NOMO-1 treated with dmso at 0.1 percent for 144 hours (cell line): ENCODE measurements around the gene AOC1.
"Not testable (repeated sequence)": the region's sequence is repeated elsewhere in the genome, so short reads cannot be mapped to it uniquely, and the experiment has no call there.

ENCODE experiments used
- DNase-seq: peaks from one replicate; lab custom pipeline; 2025; ENCODE audit not compliant: unreplicated experiment; lab: John Stamatoyannopoulos, UW

The AOC1 gene

GRCh38 chr7:150852371-150852905, at the start of gene AOC1:
AOC1 (plus strand) TSS chr7:150852517; CDS start chr7:150856471, 3,954 bp downstream.
- peak; percentile 44 for DNase-seq

GRCh38 chr7:150803161-150803860, 49.0 kb upstream of the AOC1 start:
- no peak for DNase-seq

GRCh38 chr7:150804802-150805201, 47.5 kb upstream of the AOC1 start:
- DNase-seq = no peak

GRCh38 chr7:150805864-150806263, 46.5 kb upstream of the AOC1 start:
- DNase-seq = no peak

GRCh38 chr7:150806454-150806853, 45.9 kb upstream of the AOC1 start:
- no peak for DNase-seq

GRCh38 chr7:150806863-150807262, 45.5 kb upstream of the AOC1 start:
- no peak for DNase-seq

GRCh38 chr7:150807616-150808438, 44.5 kb upstream of the AOC1 start:
- DNase-seq = not testable (repeated sequence)

- DNase-seq = no peak
Measured at GRCh38 chr7:150814328-150815001, 37.9 kb upstream of the AOC1 start.

GRCh38 chr7:150818971-150819370, 33.3 kb upstream of the AOC1 start:
- DNase-seq = no peak

- no peak for DNase-seq
Measured at GRCh38 chr7:150820148-150820547, 32.2 kb upstream of the AOC1 start.

- DNase-seq = no peak
Measured at GRCh38 chr7:150820578-150821198, 31.6 kb upstream of the AOC1 start.

- DNase-seq = no peak
Measured at GRCh38 chr7:150823043-150823442, 29.3 kb upstream of the AOC1 start.

- no peak for DNase-seq
Measured at GRCh38 chr7:150823484-150824126, 28.7 kb upstream of the AOC1 start.

- DNase-seq = no peak
Measured at GRCh38 chr7:150824379-150825177, 27.7 kb upstream of the AOC1 start.

- no peak for DNase-seq
Measured at GRCh38 chr7:150826061-150826849, 26.1 kb upstream of the AOC1 start.

- DNase-seq = no peak
Measured at GRCh38 chr7:150828384-150828783, 23.9 kb upstream of the AOC1 start.

- DNase-seq = no peak
Measured at GRCh38 chr7:150829426-150829825, 22.9 kb upstream of the AOC1 start.

GRCh38 chr7:150830937-150831336, 21.4 kb upstream of the AOC1 start:
- DNase-seq = no peak

GRCh38 chr7:150831851-150832250, 20.5 kb upstream of the AOC1 start:
- no peak for DNase-seq
